ENCODE data around the gene NTNG1.

GRCh38 chr1:107443027-107443426 lies 302.2 kb downstream of the NTNG1 start:
- no peak for TF ChIP-seq FOXK2 (IDR thresholded peaks at IDR 0.05)
- TF ChIP-seq SP1 (IDR thresholded peaks at IDR 0.05) = no peak
- no peak for TF ChIP-seq ELF4 (IDR thresholded peaks at IDR 0.05)
- no peak for TF ChIP-seq BHLHE40 (IDR thresholded peaks at IDR 0.05; ENCODE audit: borderline replicate concordance)
- TF ChIP-seq LEF1 (IDR thresholded peaks at IDR 0.05; ENCODE audit: borderline replicate concordance) = no peak
- TF ChIP-seq ARNT (IDR thresholded peaks at IDR 0.05) = no peak
- no peak for TF ChIP-seq ZNF384 (IDR thresholded peaks at IDR 0.05)

Data from HEK293T (cell line).